ENCODE measurements around the gene ECPAS. TPM values are rescaled to one million over a fixed set of nuclear protein-coding genes. Genes with fewer than 3 reads are reported as not detected.
"Not testable (repeated sequence)": the region's sequence is repeated elsewhere in the genome, so short reads cannot be mapped to it uniquely, and the experiment has no call there.

ECPAS gene, protein sequence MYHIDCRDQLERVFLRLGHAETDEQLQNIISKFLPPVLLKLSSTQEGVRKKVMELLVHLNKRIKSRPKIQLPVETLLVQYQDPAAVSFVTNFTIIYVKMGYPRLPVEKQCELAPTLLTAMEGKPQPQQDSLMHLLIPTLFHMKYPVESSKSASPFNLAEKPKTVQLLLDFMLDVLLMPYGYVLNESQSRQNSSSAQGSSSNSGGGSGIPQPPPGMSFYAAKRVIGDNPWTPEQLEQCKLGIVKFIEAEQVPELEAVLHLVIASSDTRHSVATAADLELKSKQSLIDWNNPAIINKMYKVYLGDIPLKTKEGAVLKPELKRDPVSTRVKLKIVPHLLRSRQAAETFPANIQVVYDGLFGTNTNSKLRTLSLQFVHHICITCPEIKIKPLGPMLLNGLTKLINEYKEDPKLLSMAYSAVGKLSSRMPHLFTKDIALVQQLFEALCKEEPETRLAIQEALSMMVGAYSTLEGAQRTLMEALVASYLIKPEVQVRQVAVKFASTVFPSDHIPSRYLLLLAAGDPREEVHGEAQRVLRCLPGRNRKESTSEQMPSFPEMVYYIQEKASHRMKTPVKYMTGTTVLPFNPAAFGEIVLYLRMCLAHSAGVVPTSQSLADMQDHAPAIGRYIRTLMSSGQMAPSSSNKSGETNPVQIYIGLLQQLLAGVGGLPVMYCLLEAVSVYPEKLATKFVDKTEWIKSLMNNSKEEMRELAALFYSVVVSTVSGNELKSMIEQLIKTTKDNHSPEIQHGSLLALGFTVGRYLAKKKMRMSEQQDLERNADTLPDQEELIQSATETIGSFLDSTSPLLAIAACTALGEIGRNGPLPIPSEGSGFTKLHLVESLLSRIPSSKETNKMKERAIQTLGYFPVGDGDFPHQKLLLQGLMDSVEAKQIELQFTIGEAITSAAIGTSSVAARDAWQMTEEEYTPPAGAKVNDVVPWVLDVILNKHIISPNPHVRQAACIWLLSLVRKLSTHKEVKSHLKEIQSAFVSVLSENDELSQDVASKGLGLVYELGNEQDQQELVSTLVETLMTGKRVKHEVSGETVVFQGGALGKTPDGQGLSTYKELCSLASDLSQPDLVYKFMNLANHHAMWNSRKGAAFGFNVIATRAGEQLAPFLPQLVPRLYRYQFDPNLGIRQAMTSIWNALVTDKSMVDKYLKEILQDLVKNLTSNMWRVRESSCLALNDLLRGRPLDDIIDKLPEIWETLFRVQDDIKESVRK (N-terminal part only)
- 10 to 100 TPM; 36.7 to 80.2 (median 56.3) TPM for total RNA-seq

DNA sequence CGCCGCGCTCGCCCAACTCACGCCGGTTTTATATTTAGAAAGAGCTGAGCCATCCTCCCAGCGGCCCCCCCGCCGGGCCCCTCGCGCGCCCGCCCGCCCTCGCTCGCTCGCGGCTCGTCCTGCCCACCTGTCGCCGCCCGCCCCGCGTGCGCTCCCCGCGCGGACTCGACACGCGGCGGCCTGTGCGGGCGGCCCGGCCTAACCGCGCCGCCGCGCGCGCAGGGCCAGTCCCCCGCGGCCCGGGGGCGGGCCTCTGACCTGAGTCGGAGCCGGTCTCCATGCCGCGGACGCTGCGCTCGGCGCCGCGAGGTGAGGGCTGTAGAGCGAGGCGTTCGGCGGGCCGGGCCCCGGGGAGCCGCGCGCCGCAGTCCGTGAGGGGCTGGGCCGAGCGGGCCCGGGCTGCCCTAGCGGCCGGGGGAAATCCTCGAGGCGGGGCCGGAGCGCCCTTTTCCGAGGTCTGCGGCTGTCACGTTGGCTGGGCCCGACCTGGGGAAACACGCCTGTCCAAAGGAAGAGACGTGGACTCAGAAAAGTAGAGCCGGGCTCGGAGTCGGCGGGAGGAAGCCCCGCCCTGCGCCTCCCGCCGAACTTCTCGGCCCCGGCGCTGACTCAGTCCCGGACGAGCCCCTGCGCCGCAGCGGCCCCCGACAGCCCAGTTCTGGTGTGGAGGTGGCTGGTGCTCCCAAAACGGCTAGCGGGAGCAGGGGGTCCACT, at the start of gene ECPAS:
Gene ECPAS (minus strand): TSS at position 526 of the 714 bp plus-strand sequence. CDS start 11,465 bp downstream, outside the sequence.
- peak; percentile 62 to 73 (median 71) for ATAC-seq (replicated peaks in 6 of 8)
- peak within 1 kb of the TSS; percentile 90 to 97 for H3K27ac ChIP-seq
- H3K4me1 ChIP-seq (replicated peaks in 1 of 2), result peaks cover 0 to 7% of the 10 kb centered on the region in 2 donors
- in situ Hi-C loops (cut with MboI; ENCODE audit: low pct_unique_long_range_greater_than_20kb in 2 of 9, low sequenced_read_pairs in 9 of 9, unreplicated experiment in 9 of 9), result no loop called here
- 0% methylated on average over 2 to 26 of the region's 101 CpGs; no CpG with 5 or more reads in 7 of the 10 experiments for WGBS, 10 experiments
- peak within 1 kb of the TSS; percentile 63 to 91 (median 77) for H3K4me3 ChIP-seq

DNA sequence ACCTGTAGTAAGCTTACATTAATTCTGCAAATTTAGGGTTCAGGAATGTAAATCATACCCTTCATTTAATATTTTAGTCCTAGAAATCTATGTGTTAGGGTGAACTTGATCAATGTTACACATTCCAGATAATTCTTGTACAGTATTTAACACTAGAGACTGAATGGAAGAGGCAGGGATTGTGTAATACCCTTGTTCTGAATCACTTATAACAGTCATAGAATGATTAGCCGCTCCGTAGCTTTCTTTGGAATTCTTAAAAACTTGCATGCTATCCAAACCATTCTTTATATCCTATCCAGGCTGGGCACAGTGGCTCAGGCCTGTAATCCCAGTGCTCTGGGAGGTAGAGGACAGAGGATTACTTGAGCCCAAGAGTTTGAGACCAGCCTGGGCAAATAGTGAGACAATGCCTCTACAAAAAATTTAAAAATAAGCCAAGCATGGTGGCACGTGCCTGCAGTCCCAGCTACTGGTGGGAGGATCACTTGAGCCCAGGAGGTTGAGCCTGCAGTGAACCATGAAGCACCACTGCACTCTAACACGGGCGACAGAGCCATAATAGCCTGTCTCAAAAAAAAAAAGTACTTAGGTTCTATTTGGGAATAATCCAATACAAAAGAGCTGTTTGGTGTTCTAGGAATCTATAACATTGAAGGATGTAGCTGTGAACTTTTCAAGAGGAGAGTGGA, 49.1 kb upstream of the ECPAS start:
- 40 to 100% (median 94%) methylated on average over 1 to 5 of the region's 5 CpGs for WGBS, 10 experiments
- in situ Hi-C loops (cut with MboI; ENCODE audit: low pct_unique_long_range_greater_than_20kb in 2 of 9, low sequenced_read_pairs in 9 of 9, unreplicated experiment in 9 of 9), result no loop called here
- no peak overlapping the region for H3K4me3 ChIP-seq
- no peak overlapping the region for H3K27ac ChIP-seq
- no peak for ATAC-seq (replicated peaks in 6 of 8)
- no peaks in the 10 kb centered on the region for H3K4me1 ChIP-seq (replicated peaks in 1 of 2)

DNA sequence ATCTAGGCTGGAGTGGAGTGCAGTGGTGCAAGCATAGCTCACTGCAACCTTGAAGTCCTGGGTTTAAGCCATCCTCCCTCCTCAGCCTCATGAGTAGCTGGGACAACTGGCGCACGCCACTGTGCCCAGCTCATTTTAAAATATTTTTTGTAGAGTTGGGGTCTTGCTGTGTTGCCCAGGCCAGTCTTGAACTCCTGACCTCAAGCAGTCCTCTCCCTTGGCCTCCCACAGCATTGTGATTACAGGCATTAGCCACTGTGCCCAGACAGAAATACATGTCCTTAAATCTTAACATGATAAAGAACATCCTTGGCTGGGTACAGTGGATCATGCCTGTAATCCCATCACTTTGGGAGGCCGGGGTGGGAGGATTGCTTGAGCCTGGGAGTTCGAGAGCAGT, 47.5 kb upstream of the ECPAS start:
- in situ Hi-C loops (cut with MboI; ENCODE audit: low pct_unique_long_range_greater_than_20kb in 2 of 9, low sequenced_read_pairs in 9 of 9, unreplicated experiment in 9 of 9), result no loop called here
- 8 to 100% (median 100%) methylated on average over 1 to 4 of the region's 4 CpGs; no CpG with 5 or more reads in 3 of the 10 experiments for WGBS, 10 experiments
- Histone ChIP-seq H3K4me3 (no peak overlapping the region), H3K27ac (no peak overlapping the region), H3K4me1 (replicated peaks in 1 of 2) (no peaks in the 10 kb centered on the region)
- ATAC-seq (replicated peaks in 6 of 8), result no peak

DNA sequence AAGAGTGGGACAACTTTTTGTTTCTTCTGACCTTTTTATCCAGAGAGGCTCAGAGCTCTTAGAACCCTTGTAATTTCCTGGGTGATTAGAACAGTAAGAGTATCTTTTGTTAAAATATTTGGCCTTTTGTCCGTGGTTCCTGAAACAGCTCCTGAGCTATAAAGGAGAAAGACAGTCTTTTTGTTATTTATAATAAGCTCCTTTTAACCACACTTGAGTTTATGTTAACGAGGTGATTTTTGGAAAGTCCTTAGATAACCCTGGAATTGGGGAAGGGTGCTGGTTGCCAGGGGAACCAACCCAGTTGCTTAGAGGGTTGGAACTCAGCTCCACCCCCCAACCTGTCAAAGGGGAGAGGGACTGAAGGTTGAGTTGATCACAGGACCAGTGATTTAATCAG, 45.6 kb upstream of the ECPAS start:
- no peak overlapping the region for H3K4me3 ChIP-seq
- H3K27ac ChIP-seq, result no peak overlapping the region
- 0 to 50% (median 10%) methylated on average over 1 to 2 of the region's 2 CpGs; no CpG with 5 or more reads in 1 of the 10 experiments for WGBS, 10 experiments
- ATAC-seq (replicated peaks in 6 of 8), result no peak
- no peaks in the 10 kb centered on the region for H3K4me1 ChIP-seq (replicated peaks in 1 of 2)
- in situ Hi-C loops (cut with MboI; ENCODE audit: low pct_unique_long_range_greater_than_20kb in 2 of 9, low sequenced_read_pairs in 9 of 9, unreplicated experiment in 9 of 9), result no loop called here

DNA sequence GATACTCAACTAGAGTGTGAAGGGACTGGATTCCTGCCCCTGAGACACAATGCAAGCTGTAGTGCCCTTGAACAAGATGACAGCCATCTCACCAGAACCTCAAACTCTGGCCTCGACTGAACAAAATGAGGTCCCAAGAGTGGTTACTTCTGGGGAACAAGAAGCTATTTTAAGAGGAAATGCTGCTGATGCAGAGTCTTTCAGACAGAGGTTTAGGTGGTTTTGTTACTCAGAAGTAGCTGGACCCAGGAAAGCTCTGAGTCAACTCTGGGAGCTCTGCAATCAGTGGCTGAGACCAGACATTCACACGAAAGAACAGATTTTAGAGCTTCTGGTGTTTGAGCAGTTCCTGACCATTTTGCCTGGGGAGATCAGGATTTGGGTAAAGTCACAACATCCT, 43.2 kb upstream of the ECPAS start:
- Histone ChIP-seq H3K27ac (no peak overlapping the region), H3K4me1 (replicated peaks in 1 of 2) (no peaks in the 10 kb centered on the region), H3K4me3 (no peak overlapping the region)
- no peak for ATAC-seq (replicated peaks in 6 of 8)
- in situ Hi-C loops (cut with MboI; ENCODE audit: low pct_unique_long_range_greater_than_20kb in 2 of 9, low sequenced_read_pairs in 9 of 9, unreplicated experiment in 9 of 9), result no loop called here
- 67 to 100% (median 93%) methylated on average over 1 to 2 of the region's 2 CpGs; no CpG with 5 or more reads in 4 of the 10 experiments for WGBS, 10 experiments

DNA sequence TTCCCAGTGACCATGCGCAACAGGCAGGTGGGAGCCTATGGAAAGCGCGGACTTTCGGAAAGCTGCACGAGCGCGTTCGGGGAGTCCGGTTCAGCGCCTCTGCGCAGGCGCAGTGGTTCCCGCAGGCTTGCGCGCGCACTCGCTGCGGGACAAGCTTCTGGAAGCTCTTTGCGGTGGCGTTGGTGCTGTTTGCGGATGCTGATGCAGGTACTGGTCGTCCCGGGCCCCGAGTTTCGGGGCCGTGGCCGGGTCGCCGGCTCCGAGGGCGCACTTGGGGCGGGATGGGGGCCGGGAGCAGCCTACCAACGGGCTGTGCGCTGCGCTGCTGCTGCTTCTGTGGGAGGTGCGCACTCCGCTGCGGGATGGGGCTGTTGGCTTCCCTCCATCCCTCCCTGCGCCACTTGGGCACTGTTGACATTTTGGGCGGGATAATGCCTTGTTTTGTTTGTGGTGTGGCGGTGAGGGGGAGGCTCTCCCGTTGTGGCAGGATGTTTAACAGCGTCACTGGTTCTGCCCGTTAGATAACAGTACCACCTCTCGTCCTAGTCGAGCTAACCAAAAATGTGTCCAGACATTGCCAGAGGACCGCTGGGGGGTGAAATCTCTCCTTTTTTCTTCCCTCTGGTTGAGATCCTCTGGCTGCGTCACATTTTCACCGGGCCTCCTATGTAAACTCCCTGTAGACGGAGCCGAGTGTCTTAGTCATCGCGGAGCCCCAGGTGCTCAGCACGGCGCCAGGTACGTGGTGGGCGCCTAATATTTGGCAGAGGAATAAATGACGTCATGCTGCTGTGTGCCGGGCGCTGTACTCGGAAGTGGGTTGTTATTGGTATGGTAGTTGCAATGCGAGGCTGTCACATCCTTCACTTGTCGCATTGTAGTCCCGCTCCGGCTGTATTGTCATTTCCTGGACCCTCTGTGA, 41.1 kb upstream of the ECPAS start, which contains the start of gene ZNF483:
Gene ZNF483 (plus strand): TSS at position 124 of the 922 bp plus-strand sequence. CDS start 2,217 bp downstream, outside the sequence.
- Histone ChIP-seq H3K4me1 (replicated peaks in 1 of 2) (no peaks in the 10 kb centered on the region), H3K4me3 (peak within 1 kb of the TSS; percentile 67 to 93 (median 81)), H3K27ac (peak within 1 kb of the TSS in 1 of 2 donors; percentile 18)
- in situ Hi-C loops (cut with MboI; ENCODE audit: low pct_unique_long_range_greater_than_20kb in 2 of 9, low sequenced_read_pairs in 9 of 9, unreplicated experiment in 9 of 9), result no loop called here
- 0 to 15% (median 1%) methylated on average over 2 to 15 of the region's 66 CpGs; no CpG with 5 or more reads in 3 of the 10 experiments for WGBS, 10 experiments
- peak; percentile 84 to 94 (median 92) for ATAC-seq (replicated peaks in 6 of 8)

DNA sequence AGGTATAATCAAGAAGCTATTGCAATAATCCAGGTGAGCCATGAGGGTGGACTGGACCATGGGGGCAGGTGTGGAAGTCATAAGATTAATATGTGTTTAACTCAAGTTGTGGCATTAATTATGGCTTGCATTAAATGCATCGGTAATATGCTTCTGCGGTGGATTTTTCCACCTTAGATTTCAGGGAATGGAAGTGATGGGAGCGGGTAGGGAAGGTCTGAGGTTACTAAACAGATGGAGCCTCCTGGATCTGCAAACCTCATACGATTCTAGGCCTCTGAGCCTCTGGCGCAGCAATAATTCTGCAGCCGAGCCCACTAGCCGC, 40.5 kb upstream of the ECPAS start:
- Histone ChIP-seq H3K4me3 (peak overlapping the region; percentile 67 to 93 (median 81)), H3K4me1 (replicated peaks in 1 of 2) (no peaks in the 10 kb centered on the region), H3K27ac (no peak overlapping the region)
- ATAC-seq (replicated peaks in 6 of 8), result no peak
- WGBS, 10 experiments, result 0 to 64% (median 28%) methylated on average over 1 to 7 of the region's 7 CpGs; no CpG with 5 or more reads in 2 of the 10 experiments
- in situ Hi-C loops (cut with MboI; ENCODE audit: low pct_unique_long_range_greater_than_20kb in 2 of 9, low sequenced_read_pairs in 9 of 9, unreplicated experiment in 9 of 9), result no loop called here

DNA sequence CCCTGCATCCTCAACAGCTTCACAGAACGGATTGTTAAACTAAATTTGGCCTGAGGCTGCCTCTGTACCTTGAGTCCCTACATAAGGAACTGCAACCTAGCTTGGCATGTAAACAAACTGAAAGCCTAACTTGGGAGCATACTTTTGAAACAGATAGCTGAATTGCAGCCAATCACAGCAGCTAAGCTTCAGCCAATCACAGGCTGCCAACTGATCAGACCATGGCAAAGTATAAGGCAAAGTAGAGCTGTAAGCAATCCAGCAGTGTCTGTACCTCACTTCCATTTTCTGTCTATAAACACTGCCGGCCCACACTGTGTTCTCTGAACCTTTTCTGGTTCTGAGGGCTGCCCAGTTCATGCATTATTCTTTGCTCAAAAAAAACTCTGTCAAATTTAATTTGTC, 31.9 kb upstream of the ECPAS start:
- ATAC-seq (replicated peaks in 6 of 8), result peak in 1 of 8 experiments; percentile 63
- no peaks in the 10 kb centered on the region for H3K4me1 ChIP-seq (replicated peaks in 1 of 2)
- in situ Hi-C loops (cut with MboI; ENCODE audit: low pct_unique_long_range_greater_than_20kb in 2 of 9, low sequenced_read_pairs in 9 of 9, unreplicated experiment in 9 of 9), result no loop called here
- 50 to 100% (median 70%) methylated on average over 1 to 2 of the region's 2 CpGs; no CpG with 5 or more reads in 5 of the 10 experiments for WGBS, 10 experiments
- no peak overlapping the region for H3K4me3 ChIP-seq
- no peak overlapping the region for H3K27ac ChIP-seq

DNA sequence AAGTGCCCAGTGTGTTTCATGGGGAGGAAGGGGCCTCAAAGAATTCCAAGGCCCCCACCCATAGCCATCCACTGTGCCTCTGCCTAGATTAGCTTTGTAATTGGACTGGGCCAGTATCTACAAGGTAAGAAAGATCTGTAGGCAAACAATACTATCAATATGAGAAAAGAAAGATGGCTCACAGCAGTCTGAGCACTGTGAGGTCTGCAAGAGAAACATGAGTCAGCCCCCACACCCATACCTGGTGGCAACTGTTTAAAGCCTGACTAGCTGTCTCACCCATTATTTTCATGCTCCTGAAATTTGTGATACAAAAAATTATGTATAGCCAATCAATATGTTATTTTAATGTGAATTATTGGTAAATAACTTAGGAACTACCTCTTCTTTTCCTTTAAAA, 30.8 kb upstream of the ECPAS start:
- H3K4me3 ChIP-seq, result no peak overlapping the region
- no peaks in the 10 kb centered on the region for H3K4me1 ChIP-seq (replicated peaks in 1 of 2)
- no peak overlapping the region for H3K27ac ChIP-seq
- in situ Hi-C loops (cut with MboI; ENCODE audit: low pct_unique_long_range_greater_than_20kb in 2 of 9, low sequenced_read_pairs in 9 of 9, unreplicated experiment in 9 of 9), result no loop called here
- ATAC-seq (replicated peaks in 6 of 8), result no peak

DNA sequence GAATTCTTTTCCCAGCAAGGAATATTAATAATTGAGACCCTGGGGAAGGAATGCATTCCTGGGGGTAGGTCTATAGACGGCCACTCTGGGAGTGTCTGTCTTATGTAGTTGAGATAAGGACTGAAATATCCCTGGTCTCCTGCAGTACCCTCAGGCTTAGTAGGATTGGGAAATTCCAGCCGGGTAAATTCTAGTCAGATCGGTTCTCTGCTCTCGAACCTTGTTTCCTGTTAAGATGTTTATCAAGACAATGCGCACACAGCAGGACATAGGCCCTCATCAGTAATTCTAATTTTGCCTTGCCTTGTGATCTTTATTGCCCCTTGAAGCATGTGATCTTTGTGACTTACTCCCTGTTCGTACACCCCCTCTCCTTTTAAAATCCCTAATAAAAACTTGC, 27.4 kb upstream of the ECPAS start:
- H3K4me3 ChIP-seq; ATAC-seq (replicated peaks in 6 of 8); H3K27ac ChIP-seq; in situ Hi-C loops (cut with MboI; ENCODE audit: low pct_unique_long_range_greater_than_20kb in 2 of 9, low sequenced_read_pairs in 9 of 9, unreplicated experiment in 9 of 9); H3K4me1 ChIP-seq (replicated peaks in 1 of 2): not testable (repeated sequence)
- WGBS, 10 experiments, result 20 to 100% (median 67%) methylated on average over 1 to 6 of the region's 6 CpGs; no CpG with 5 or more reads in 3 of the 10 experiments

DNA sequence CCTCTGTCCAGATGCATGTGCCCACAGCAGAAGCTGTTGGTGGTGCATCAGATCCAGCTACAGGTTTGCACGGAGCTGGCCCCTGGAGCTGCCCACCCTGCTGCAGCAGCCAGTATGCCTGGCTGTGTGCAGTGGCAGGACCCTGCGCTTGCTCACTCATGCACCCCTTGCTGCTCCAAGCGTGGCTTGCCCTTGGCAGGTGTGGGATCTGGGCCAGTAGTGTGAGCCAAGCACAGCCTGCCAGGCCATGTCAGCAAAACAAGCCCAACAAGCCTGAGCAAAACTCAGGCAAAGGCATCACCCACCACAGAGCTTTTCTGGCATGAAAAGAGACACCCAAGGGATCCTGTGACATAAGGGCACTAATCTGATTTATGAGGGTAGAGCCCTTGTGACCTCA, 18.3 kb upstream of the ECPAS start:
- 0 to 100% methylated on average over 1 of the region's 3 CpGs; no CpG with 5 or more reads in 8 of the 10 experiments for WGBS, 10 experiments
- no peaks in the 10 kb centered on the region for H3K4me1 ChIP-seq (replicated peaks in 1 of 2)
- in situ Hi-C loops (cut with MboI; ENCODE audit: low pct_unique_long_range_greater_than_20kb in 2 of 9, low sequenced_read_pairs in 9 of 9, unreplicated experiment in 9 of 9), result no loop called here
- no peak for ATAC-seq (replicated peaks in 6 of 8)
- H3K27ac ChIP-seq, result no peak overlapping the region
- H3K4me3 ChIP-seq, result no peak overlapping the region
